ENCODE data around the gene FAM111B.
A peak's percentile ranks its signal among the peaks of the same experiment; 100 is the strongest.

FAM111B gene

DNA sequence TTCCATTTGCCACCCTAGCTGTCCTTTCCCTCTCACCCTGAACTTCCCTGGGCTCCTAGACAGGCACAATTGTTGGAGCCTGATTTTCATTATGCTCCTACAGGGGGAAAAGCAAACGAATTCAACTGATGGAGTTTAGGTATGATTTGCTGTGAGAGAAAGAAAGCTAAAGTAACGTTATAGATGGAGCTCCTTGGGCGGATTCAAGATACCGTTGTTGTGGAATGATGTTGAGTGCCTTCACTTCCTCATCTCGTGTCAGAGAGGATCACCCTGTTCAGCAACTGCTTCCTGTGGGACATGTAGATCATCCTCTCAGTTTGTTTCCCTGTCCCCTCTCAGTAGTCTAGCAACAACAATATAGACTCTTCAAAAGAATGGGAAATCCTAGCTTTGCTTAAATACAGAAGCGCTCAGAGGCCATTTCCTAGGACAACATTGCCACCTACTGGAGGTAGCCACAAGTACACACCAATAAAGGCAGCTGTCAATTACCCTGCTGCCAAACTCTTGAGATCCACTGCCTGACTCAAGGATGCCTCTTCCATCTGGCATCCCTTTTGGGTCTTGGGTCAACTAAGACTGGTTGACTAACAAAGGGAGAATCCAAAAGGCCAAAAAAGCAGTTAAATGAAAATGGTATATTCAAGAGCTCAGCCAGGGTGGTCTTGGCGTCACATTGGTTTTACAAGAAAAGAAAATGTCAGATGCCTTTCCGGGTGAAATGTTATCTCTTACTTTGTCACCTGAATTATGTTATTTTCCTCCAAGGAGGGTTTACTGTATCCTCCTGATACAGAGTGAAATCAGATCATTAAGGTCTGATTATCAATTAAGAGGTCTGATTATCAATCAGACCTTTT lies 51.4 kb downstream of the FAM111B start:
- peak; percentile 52 for DNase-seq

DNA sequence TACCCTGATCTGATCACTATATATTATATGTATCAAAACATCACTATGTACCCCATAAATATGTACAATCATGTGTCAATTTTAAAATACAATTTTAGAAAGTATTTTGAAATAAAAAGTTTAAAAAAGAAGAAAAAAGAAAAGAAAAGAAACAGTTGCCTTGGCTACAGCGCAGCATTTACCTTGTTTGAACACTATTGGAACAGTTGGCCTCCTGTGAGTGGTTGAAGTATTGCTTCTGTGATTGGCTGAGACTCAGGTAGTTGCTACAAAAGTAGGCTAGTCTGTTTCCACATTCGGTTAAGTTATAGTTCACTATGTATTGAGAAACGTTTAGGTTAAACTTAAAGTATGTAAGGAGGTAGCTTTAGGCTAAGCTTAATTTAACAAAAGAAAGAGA lies 57.0 kb downstream of the FAM111B start:
- DNase-seq, result no peak

DNA sequence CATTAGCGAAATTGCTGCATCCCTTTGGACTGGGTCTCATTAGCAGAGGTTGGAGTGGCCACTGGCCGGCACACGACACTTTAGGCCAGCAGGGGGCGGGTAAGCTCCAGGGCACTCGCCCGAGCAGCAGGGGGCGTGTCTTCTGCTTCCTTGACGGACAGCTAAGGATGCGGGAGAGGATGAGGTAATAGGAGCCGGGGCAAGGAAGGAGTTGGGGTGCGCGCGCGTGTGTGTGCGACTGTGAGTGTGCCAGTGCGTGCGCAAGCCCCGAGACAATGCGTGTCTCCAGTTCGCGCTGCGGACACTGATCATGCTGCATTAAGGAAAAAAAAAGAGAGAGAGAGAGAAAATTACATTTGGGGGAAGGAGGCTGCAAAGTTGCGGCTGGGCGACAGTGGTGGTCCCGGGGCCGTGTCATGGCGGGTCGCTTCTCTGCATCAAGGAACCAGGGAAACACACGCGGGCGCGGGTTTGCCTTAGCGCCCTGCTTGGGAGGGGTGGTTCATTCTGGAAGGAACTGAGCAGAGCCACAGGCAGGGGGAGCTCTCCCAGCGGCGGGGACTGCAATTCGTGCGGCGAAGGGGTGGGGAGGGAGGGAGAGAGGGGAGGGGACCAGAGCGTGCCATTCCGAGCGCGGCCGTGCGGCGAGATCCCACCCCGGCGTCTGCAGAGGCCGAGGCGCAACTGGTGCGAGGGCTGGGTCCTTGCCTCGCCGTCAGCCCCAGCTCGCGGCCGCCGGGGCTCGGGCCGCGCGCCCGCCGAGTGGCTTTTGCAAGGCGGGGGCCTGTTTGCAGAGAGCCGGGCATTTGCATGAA lies 64.7 kb downstream of the FAM111B start, which contains the start of gene DTX4:
Gene DTX4, plus strand, starts transcription at position 625 of the 815 bp plus-strand sequence. CDS start 464 bp downstream, outside the sequence.
- DNase-seq, result peak; percentile 48

DNA sequence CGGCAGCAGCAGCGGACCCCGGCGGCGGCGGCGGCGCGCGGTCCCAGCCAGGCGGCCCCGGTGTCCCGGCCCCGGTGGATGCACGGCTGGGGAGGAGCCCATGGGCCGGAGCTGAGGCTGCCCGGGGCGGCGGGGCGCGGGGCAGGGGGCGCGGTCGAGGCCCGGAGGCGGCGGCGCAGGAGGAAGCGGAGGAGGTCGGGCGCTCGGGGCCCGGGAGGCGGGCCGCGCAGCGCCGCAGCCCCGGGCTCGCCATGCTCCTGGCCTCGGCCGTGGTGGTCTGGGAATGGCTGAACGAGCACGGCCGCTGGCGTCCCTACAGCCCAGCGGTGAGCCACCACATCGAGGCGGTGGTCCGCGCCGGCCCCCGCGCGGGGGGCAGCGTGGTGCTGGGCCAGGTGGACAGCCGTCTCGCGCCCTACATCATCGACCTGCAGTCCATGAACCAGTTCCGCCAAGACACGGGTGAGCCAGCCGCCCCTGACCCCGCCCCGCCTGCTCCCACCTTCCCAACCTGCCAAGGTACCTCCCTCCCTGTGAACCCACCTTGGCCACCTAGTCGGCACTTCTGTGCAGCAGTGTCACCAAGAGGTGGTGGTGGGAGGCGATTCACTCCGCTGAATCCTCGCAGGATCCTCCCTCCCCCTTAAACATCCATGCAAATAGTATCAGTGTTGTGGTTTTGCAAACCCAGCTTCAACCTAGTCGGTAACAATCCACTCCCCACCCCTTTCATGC lies 65.5 kb downstream of the FAM111B start:
- no peak for DNase-seq

DNA sequence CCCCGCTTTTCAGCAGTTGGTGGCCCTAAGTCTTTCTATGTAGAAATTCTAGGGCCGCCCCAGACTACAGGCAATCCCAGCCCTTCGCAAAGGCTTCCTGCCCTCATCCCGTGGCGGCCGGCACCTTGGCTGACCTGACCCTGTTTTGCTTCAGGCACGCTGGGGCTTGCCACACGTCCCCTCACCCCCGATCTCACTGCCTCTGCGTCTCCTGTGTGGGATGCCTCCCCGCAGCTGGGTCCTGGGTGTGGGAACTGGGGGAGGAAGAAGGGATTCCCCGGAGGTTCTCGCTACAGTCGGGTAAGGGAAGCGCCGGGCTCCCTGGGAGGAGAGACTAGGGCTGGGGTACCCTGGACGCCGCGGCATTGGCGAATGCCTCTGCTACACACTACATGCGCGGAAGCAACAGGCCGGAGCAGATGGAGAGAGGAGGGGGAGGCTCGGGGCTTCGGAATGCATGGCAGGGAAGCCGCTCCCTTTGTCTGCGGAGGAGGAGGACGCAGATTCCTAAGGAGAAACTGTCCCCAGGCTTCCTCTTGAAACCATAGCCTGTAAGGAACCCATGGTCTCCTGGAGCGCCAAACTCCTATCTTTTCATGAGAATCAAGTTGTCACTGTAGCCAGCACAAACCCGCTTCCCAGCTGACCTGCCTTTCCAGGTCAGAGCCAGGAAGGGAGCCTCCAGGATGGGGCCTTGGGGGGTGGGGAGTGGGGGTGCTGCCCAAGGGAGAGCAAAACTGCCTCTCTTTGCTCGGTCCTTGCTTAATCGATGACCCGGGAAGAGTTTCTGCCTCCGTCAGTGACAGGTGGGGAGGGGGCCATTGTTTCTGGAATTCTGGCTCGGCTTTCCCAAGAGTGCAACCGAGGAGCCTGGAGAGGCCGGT lies 66.3 kb downstream of the FAM111B start:
- DNase-seq, result no peak

DNA sequence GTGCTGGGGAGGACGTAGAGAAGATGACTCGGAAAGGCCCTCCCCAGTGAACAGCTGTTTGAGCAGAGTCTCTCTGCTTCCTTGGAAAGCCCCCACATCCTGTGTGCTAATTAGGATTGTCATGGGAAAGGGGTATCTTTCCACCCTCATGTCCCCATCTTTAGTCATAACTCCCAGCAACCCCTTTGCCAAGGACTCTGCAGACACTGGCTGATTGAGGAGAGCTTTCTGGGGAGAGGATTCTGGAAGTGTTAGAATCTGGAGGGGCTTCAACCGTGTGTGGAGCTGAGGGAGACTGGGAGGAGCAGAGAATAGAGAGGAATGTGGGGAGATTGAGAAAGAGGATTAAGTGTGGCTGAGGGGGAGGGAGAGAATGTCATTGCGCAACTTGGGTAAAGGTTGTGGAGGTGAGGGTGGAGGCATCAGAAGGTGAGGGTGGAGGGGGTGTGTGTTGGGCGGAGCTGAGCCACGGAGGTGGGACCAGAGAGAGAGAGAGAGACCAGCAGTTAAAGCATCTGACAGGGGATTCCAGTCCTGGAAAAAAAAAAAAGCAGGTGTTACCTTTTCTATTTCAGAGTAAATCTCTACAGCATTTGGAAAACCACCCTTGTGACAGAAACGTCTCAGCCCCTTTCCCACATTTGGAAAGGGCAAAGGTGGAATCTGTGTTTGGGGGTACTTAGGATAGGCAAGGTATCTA lies 67.1 kb downstream of the FAM111B start:
- no peak for DNase-seq

DNA sequence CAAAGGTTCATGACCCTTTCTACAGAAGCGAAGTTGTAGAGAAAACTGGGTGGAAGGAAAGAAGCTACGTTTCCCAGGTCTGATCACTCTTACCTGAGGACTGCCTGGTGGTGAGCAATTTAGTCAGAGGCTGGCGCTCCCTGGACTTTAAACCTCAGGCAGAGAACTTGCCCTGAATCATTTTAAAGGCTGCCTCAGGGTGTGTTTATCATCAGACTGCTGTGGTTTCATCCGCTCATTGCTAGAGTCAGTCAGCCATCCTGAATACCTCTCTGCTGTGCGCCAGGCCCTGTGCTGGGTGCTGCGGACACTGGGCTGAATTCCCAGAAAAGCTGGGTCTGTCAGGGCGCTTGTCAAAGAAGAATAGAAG lies 67.6 kb downstream of the FAM111B start:
- DNase-seq, result no peak

DNA sequence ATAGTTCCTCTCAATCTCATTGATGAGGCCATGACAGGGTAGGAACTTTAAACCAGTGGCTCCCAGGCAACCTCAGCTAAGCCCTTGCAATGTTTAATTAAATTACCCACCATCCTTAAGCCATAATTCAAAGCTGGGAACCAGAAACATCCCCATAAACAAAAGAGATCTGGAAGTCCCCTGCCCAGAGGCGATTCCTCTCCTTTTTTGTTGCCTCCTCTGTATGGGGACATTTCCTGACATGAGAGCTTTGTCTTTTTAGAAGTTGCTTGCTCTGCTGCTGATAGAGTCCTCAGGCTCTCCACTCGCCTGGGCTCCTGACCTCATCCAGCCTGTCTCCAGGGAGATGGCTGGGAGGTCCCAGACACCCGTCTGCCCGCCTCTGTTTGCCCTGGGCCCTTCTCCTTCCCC lies 68.1 kb downstream of the FAM111B start:
- DNase-seq, result no peak

DNA sequence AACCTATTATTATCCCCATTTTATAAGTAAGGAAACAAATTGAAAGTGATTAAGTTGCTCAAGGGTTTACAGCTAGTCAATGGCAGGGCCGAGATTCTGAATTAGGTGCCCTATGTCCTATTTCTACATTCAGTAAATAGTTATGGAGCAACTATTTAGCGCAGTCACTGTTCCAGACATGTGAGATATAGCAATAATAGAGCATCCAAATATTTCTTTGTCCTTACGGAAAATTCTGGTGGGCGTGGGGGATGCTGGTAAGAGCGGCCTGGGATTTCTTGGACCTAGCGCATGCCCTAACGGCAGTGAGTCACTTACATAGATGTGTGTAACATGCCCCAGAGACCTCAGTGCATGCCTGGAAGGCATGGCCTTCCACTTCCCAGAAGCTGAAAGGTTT lies 69.3 kb downstream of the FAM111B start:
- no peak for DNase-seq
